Mucosa of descending colon (tissue), 3 donors: Measurements from ENCODE around the gene BRIX1. TPM values are rescaled to one million over a fixed set of nuclear protein-coding genes. Genes with fewer than 3 reads are reported as not detected.
"Not testable (repeated sequence)": the region's sequence is repeated elsewhere in the genome, so short reads cannot be mapped to it uniquely, and the experiment has no call there.

Experiments
- ATAC-seq: fragments of 200-7000 bp; cut with Tn5 transposase; one replicate; pipeline ENCODE4 v1.9.1; 2020; ENCODE audit warnings: mild to moderate bottlenecking, moderate library complexity
- DNase-seq, 3 donors: peaks; one replicate each; pipeline ENCODE4 v3.0.0-alpha.2; 2020
- H3K36me3 ChIP-seq: fragments of 200-600 bp; one replicate; pipeline ENCODE4 v1.8.0; 2021; ENCODE audit warnings: low read depth, mild to moderate bottlenecking
- H3K4me1 ChIP-seq: fragments of 200-600 bp; one replicate; pipeline ENCODE4 v1.8.0; 2021; ENCODE audit warnings: low read depth, mild to moderate bottlenecking
- H3K4me3 ChIP-seq: fragments of 200-600 bp; one replicate; pipeline ENCODE4 v1.8.0; 2021; ENCODE audit warnings: mild to moderate bottlenecking
- H3K9me3 ChIP-seq: fragments of 200-600 bp; one replicate; pipeline ENCODE4 v1.8.0; 2021; ENCODE audit warnings: mild to moderate bottlenecking
- intact Hi-C, 2 donors: fragments of 100-400 bp; cut with DNase I in 1 of 2; cut with micrococcal nuclease in 1 of 2; formaldehyde crosslinking; loops; one replicate each; pipeline versions ENCODE4 v1.11.0 to v1.11.1; 2022; cut with DNase I, micrococcal nuclease
- total RNA-seq, 3 donors: library from RNA; stranded (reverse); fragmentation: NEBNext Ultra II Directional in 2 of 3; extraction: Animal tissue kit (Norgen Biotek cat#: 25700) in 2 of 3; gene quantifications; one replicate each; pipeline versions ENCODE4 v1.2.1 to v1.2.4, GENCODE V29; 2021 to 2023
- TF ChIP-seq, protein P1 (sequence below): fragments of 200-600 bp; IDR thresholded peaks from one replicate; pipeline ENCODE4 v1.8.0; 2022; ENCODE audit warnings: antibody characterized with exemption, mild to moderate bottlenecking
- donor health status: DM: no; HTN: no; CAD: no; lungs with moderate emphysema.
- donor health status: DM: no; HTN: no; CAD: no.
- donor health status: DM: no; HTN: yes; CAD: no.

Gene BRIX1
- total RNA-seq, 3 donors from 2014 or later, result 10.7 to 19.2 (median 18.2) TPM

DNA sequence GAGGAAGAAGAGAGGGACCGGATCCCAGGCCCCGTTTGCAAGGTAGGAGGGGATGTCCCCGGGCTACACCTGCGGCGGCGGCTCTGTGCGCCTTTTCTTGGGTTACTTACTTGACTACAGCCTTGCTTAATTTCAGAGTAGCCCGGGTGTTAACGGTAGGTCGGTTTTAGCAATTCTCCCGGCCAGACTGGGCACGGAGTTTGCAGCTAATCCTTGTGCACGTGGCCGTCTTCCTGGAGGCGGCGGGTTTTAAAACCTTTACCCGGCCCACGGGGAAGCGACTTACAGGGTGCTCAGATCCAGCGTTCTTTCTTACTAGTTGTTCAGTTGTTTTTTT lies 313 bp downstream of the BRIX1 start:
- DNase-seq (no peak), ATAC-seq (peak; percentile 4)
- Histone ChIP-seq H3K4me1 (peaks cover 23% of the 10 kb centered on the region), H3K4me3 (peak overlapping the region; percentile 91), H3K9me3 (no peaks in the 10 kb centered on the region), H3K36me3 (no peaks in the 10 kb centered on the region)
- intact Hi-C loops, result no loop called here
- TF ChIP-seq, protein P1, sequence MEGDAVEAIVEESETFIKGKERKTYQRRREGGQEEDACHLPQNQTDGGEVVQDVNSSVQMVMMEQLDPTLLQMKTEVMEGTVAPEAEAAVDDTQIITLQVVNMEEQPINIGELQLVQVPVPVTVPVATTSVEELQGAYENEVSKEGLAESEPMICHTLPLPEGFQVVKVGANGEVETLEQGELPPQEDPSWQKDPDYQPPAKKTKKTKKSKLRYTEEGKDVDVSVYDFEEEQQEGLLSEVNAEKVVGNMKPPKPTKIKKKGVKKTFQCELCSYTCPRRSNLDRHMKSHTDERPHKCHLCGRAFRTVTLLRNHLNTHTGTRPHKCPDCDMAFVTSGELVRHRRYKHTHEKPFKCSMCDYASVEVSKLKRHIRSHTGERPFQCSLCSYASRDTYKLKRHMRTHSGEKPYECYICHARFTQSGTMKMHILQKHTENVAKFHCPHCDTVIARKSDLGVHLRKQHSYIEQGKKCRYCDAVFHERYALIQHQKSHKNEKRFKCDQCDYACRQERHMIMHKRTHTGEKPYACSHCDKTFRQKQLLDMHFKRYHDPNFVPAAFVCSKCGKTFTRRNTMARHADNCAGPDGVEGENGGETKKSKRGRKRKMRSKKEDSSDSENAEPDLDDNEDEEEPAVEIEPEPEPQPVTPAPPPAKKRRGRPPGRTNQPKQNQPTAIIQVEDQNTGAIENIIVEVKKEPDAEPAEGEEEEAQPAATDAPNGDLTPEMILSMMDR, result no peak

DNA sequence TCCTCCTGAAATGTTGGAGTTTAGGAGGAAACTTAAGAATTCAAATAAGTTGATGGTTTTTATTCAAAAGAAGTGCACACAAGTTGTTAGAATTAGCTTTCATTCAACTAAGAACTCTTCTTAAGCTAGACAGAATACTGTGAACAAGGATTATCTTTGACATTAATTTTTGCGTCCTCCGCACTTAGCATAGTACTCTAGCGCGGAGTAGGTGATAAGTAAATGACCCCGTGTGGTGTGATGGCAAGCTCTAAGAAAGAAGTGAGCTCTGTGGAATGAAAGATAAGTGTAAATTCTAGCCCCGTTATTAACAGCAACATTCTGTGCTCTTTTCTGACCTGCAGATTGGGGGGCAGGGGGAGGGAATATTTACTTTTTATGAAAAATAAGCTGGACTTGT lies 1.0 kb downstream of the BRIX1 start:
- ATAC-seq (no peak), DNase-seq (no peak)
- H3K36me3 ChIP-seq, result no peaks in the 10 kb centered on the region
- peaks cover 23% of the 10 kb centered on the region for H3K4me1 ChIP-seq
- intact Hi-C loops, result no loop called here
- TF ChIP-seq, protein P1, result no peak
- H3K9me3 ChIP-seq, result no peaks in the 10 kb centered on the region
- no peak overlapping the region for H3K4me3 ChIP-seq

DNA sequence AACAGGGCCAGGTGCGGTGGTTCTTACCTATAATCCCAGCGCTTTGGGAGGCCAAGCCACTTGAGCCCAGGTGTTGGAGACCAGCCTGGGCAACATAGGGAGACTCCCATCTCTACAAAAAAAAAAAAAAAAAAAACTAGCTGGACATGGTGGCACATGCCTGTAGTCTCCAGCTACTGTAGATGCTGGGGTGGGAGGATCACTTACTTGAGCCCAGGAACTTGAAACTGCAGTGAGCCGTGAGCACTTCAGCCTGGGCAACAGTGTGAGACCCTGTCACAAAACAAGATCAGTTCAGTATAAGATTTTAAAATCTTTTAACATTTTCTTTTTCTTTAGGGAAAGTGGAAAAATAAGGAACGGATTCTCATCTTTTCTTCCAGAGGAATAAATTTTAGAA lies 2.5 kb downstream of the BRIX1 start:
- H3K36me3 ChIP-seq, result no peaks in the 10 kb centered on the region
- no peaks in the 10 kb centered on the region for H3K9me3 ChIP-seq
- TF ChIP-seq, protein P1, result no peak
- H3K4me1 ChIP-seq, result peaks cover 23% of the 10 kb centered on the region
- DNase-seq (no peak), ATAC-seq (no peak)
- intact Hi-C loops, result no loop called here
- no peak overlapping the region for H3K4me3 ChIP-seq

DNA sequence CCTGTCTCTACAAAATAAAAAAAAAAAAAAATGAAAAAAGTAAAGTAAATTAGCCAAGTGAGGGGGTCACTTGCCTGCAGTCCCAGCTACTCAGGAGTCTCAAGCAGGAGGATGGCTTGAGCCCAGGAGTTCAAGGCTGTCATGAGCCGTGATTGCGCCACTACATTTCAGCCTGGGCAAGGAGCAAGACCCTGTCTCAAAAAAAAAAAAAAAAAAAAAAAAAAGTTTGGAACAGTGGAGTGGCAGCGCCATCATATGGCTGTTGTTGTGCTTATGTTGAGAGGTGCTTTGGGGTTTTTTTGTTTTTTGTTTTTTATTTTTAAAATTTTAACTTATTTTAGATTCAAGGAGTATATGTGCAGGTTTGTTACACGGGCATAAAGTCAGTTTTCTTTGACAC lies 3.6 kb downstream of the BRIX1 start:
- intact Hi-C loops, result no loop called here
- Histone ChIP-seq H3K9me3 (no peaks in the 10 kb centered on the region), H3K36me3 (no peaks in the 10 kb centered on the region), H3K4me1 (peaks cover 17% of the 10 kb centered on the region), H3K4me3 (no peak overlapping the region)
- ATAC-seq (no peak), DNase-seq (no peak)
- TF ChIP-seq, protein P1, result no peak

DNA sequence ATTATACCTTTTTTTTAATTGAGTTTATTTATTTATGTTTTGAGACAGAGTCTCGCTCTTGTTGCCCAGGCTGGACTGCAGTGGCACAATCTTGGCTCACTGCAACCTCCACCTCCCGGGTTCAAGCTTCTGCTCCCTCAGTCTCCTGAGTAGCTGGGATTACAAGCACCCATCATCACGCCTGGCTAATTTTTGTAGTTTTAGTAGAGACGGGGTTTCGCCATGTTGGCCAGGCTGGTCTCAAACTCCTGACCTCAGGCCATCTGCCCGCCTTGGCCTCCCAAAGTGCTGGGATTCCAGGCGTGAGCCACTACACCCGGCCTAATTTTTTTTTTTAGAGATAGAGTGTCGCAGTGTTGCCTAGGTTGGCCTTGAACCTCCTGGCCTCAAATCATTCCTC lies 7.7 kb downstream of the BRIX1 start:
- H3K36me3 ChIP-seq, ATAC-seq, H3K9me3 ChIP-seq, H3K4me1 ChIP-seq, H3K4me3 ChIP-seq, intact Hi-C loops, DNase-seq: not testable (repeated sequence)

DNA sequence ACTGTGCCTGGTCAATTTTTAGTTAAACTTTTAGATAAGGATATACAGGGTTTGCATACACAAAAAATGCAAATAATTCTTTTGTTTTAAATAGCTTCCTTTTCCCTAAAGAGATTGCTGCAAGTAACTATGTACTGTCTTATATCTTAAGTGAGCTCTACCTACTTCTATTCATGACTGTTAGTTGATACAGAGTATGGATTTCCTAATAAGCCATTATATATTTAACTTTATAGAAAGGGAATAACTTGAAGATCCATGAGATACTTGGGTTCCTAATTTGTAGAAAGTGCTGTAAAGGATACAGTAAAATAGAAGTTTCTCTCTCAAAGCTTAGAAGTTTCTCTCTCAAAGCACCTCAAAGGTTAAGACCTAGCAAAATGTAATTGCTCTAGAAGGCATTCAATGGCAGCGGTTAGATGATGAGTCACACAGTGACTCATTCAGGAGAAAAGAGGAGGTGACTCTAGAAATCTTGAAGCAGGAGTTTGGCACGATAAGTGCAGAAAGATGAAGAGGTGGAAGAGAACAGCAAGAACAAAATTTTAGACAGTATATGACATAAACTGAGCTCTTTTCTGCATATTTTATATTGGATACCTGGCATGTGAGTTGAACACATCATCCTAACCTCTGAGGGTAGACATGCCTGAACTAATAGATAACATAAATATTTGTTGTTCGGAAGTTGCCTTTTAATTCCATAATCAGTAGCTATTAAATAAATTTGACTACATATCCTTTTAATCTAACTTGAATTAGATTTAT lies 8.4 kb downstream of the BRIX1 start:
- TF ChIP-seq, protein P1, result no peak
- DNase-seq (no peak), ATAC-seq (peak; percentile 86)
- H3K9me3 ChIP-seq, result no peaks in the 10 kb centered on the region
- H3K4me1 ChIP-seq, result no peaks in the 10 kb centered on the region
- intact Hi-C loops, result no loop called here
- no peaks in the 10 kb centered on the region for H3K36me3 ChIP-seq
- no peak overlapping the region for H3K4me3 ChIP-seq
